HUES64 (cell line): ENCODE results near the gene AFAP1L2.

Source experiments
- H3K27ac ChIP-seq: 2 replicates; pipeline ENCODE4 v1.7.0; 2013; ENCODE audit warnings: low read depth, low read length, inconsistent platforms
- H3K27me3 ChIP-seq: 2 replicates; pipeline ENCODE4 v1.6.1; 2013; ENCODE audit warnings: mild to moderate bottlenecking, low read length; ENCODE audit not compliant: insufficient read depth
- H3K36me3 ChIP-seq: 2 replicates; pipeline ENCODE4 v1.6.1; 2013; ENCODE audit warnings: mild to moderate bottlenecking, low read length; ENCODE audit not compliant: insufficient read depth
- H3K4me1 ChIP-seq: 2 replicates; pipeline ENCODE4 v1.6.1; 2013; ENCODE audit warnings: mild to moderate bottlenecking, low read length, moderate library complexity; ENCODE audit not compliant: insufficient read depth
- H3K4me3 ChIP-seq: 2 replicates; pipeline ENCODE4 v1.5.1; 2013; ENCODE audit warnings: mild to moderate bottlenecking, low read length, moderate library complexity
- H3K9ac ChIP-seq: 2 replicates; pipeline ENCODE4 v1.6.1; 2013; ENCODE audit warnings: mild to moderate bottlenecking, low read depth, low read length
- H3K9me3 ChIP-seq: 2 replicates; pipeline ENCODE4 v1.6.1; 2013; ENCODE audit warnings: low read depth, low read length; ENCODE audit not compliant: insufficient read depth
- WGBS: fragments of 150-250, 120-280 bp; methylation state at CpG from one replicate; pipeline ENCODE4 v1.1.7; 2013; ENCODE audit warnings: missing lambda C conversion rate; 5-methylcytosine and 5-hydroxymethylcytosine counted together

The AFAP1L2 gene

GRCh38 chr10:114272696-114273095, 131.6 kb downstream of the AFAP1L2 start:
- Histone ChIP-seq H3K9ac (no peak overlapping the region), H3K36me3 (no peaks in the 10 kb centered on the region), H3K4me1 (no peaks in the 10 kb centered on the region), H3K27me3 (no peaks in the 10 kb centered on the region), H3K4me3 (no peak overlapping the region), H3K27ac (no peak overlapping the region), H3K9me3 (no peaks in the 10 kb centered on the region)
- 90% methylated on average over 6 of the region's 6 CpGs for WGBS

- no peak overlapping the region for H3K4me3 ChIP-seq
- H3K36me3 ChIP-seq, result no peaks in the 10 kb centered on the region
- H3K9me3 ChIP-seq, result no peaks in the 10 kb centered on the region
- no peak overlapping the region for H3K9ac ChIP-seq
- H3K27me3 ChIP-seq, result no peaks in the 10 kb centered on the region
- H3K4me1 ChIP-seq, result no peaks in the 10 kb centered on the region
- no peak overlapping the region for H3K27ac ChIP-seq
- WGBS, result 88% methylated on average over 4 of the region's 4 CpGs
Measured at GRCh38 chr10:114271779-114272167, 132.5 kb downstream of the AFAP1L2 start.

- no peaks in the 10 kb centered on the region for H3K4me1 ChIP-seq
- no peak overlapping the region for H3K27ac ChIP-seq
- no peak overlapping the region for H3K9ac ChIP-seq
- H3K4me3 ChIP-seq, result no peak overlapping the region
- H3K36me3 ChIP-seq, result no peaks in the 10 kb centered on the region
- H3K27me3 ChIP-seq, result no peaks in the 10 kb centered on the region
- WGBS, result 89% methylated on average over 2 of the region's 3 CpGs
- no peaks in the 10 kb centered on the region for H3K9me3 ChIP-seq
Measured at GRCh38 chr10:114271075-114271778, 133.1 kb downstream of the AFAP1L2 start.

- WGBS, result 82% methylated on average over 4 of the region's 5 CpGs
- Histone ChIP-seq H3K36me3 (no peaks in the 10 kb centered on the region), H3K9ac (no peak overlapping the region), H3K4me1 (no peaks in the 10 kb centered on the region), H3K9me3 (no peaks in the 10 kb centered on the region), H3K4me3 (no peak overlapping the region), H3K27ac (no peak overlapping the region), H3K27me3 (no peaks in the 10 kb centered on the region)
Measured at GRCh38 chr10:114266521-114266920, 137.8 kb downstream of the AFAP1L2 start.

GRCh38 chr10:114265392-114266053, 138.8 kb downstream of the AFAP1L2 start:
- Histone ChIP-seq H3K9ac (no peak overlapping the region), H3K4me3 (no peak overlapping the region), H3K4me1 (no peaks in the 10 kb centered on the region; the same call in 1 of the 2 replicates), H3K27ac (no peak overlapping the region), H3K27me3 (no peaks in the 10 kb centered on the region), H3K9me3 (no peaks in the 10 kb centered on the region), H3K36me3 (no peaks in the 10 kb centered on the region)
- WGBS, result 94% methylated on average over 5 of the region's 6 CpGs

- H3K9me3 ChIP-seq, result no peaks in the 10 kb centered on the region
- no peak overlapping the region for H3K27ac ChIP-seq
- WGBS, result 87% methylated on average over 4 of the region's 4 CpGs
- H3K27me3 ChIP-seq, result no peaks in the 10 kb centered on the region
- H3K4me3 ChIP-seq, result no peak overlapping the region
- peaks cover 6% of the 10 kb centered on the region; the same call in 1 of the 2 replicates for H3K4me1 ChIP-seq
- no peak overlapping the region for H3K9ac ChIP-seq
- H3K36me3 ChIP-seq, result no peaks in the 10 kb centered on the region
Measured at GRCh38 chr10:114262496-114262895, 141.8 kb downstream of the AFAP1L2 start.

GRCh38 chr10:114261076-114261475, 143.2 kb downstream of the AFAP1L2 start:
- no peaks in the 10 kb centered on the region for H3K36me3 ChIP-seq
- no peaks in the 10 kb centered on the region for H3K9me3 ChIP-seq
- H3K4me1 ChIP-seq, result peaks cover 6% of the 10 kb centered on the region; the same call in 1 of the 2 replicates
- no peak overlapping the region for H3K4me3 ChIP-seq
- H3K27ac ChIP-seq, result no peak overlapping the region
- WGBS, result 99% methylated on average over 2 of the region's 2 CpGs
- no peaks in the 10 kb centered on the region for H3K27me3 ChIP-seq
- H3K9ac ChIP-seq, result no peak overlapping the region

GRCh38 chr10:114260366-114260765, 143.9 kb downstream of the AFAP1L2 start:
- Histone ChIP-seq H3K27me3 (no peaks in the 10 kb centered on the region), H3K4me3 (no peak overlapping the region), H3K27ac (no peak overlapping the region), H3K36me3 (no peaks in the 10 kb centered on the region), H3K9me3 (no peaks in the 10 kb centered on the region), H3K9ac (no peak overlapping the region), H3K4me1 (peaks cover 6% of the 10 kb centered on the region; the same call in 1 of the 2 replicates)
- WGBS, result 94% methylated on average over 5 of the region's 5 CpGs

GRCh38 chr10:114259824-114260223, 144.5 kb downstream of the AFAP1L2 start:
- no peaks in the 10 kb centered on the region for H3K9me3 ChIP-seq
- peaks cover 6% of the 10 kb centered on the region; the same call in 1 of the 2 replicates for H3K4me1 ChIP-seq
- H3K27ac ChIP-seq, result no peak overlapping the region
- no peaks in the 10 kb centered on the region for H3K27me3 ChIP-seq
- no peak overlapping the region for H3K9ac ChIP-seq
- no peaks in the 10 kb centered on the region for H3K36me3 ChIP-seq
- H3K4me3 ChIP-seq, result no peak overlapping the region
- 95% methylated on average over 10 of the region's 10 CpGs for WGBS

GRCh38 chr10:114258274-114258840, 145.9 kb downstream of the AFAP1L2 start:
- Histone ChIP-seq H3K4me1 (peaks cover 6% of the 10 kb centered on the region; the same call in 1 of the 2 replicates), H3K4me3 (no peak overlapping the region), H3K36me3 (no peaks in the 10 kb centered on the region), H3K27me3 (no peaks in the 10 kb centered on the region), H3K9ac (no peak overlapping the region), H3K27ac (no peak overlapping the region), H3K9me3 (no peaks in the 10 kb centered on the region)
- WGBS, result 89% methylated on average over 5 of the region's 5 CpGs

- Histone ChIP-seq H3K36me3 (no peaks in the 10 kb centered on the region), H3K9ac (no peak overlapping the region), H3K27ac (no peak overlapping the region), H3K4me1 (peaks cover 6% of the 10 kb centered on the region; the same call in 1 of the 2 replicates), H3K4me3 (no peak overlapping the region), H3K9me3 (no peaks in the 10 kb centered on the region), H3K27me3 (no peaks in the 10 kb centered on the region)
- WGBS, result 84% methylated on average over 3 of the region's 3 CpGs
Measured at GRCh38 chr10:114257498-114257897, 146.8 kb downstream of the AFAP1L2 start.
